Measurements from ENCODE around the gene TMEM184B. TPM values are rescaled to one million over a fixed set of nuclear protein-coding genes. Genes with fewer than 3 reads are reported as not detected.

TMEM184B gene
- polyA plus RNA-seq, 1 donor (not counting 4 experiments of a cell fraction or from before 2014, with no cell fraction given) = 18.8 TPM

GRCh38 chr22:38172832-38173640, 99.8 kb downstream of the TMEM184B start:
- peaks cover 31% of the 10 kb centered on the region for H3K4me1 ChIP-seq (ENCODE audit: control insufficient read depth, extremely low read depth, insufficient read depth, low read length)
- DNase-seq (ENCODE audit: low read depth, low spot score) = no peak
- H3K27ac ChIP-seq (ENCODE audit: control insufficient read depth, insufficient read depth, low read length) = peak overlapping the region; percentile 86
- no peaks in the 10 kb centered on the region for H3K9me3 ChIP-seq (ENCODE audit: control insufficient read depth, low read depth, low read length)
- TF ChIP-seq EZH2 (IDR thresholded peaks at IDR 0.05; ENCODE audit: low read length) = no peak
- TF ChIP-seq, protein P1, sequence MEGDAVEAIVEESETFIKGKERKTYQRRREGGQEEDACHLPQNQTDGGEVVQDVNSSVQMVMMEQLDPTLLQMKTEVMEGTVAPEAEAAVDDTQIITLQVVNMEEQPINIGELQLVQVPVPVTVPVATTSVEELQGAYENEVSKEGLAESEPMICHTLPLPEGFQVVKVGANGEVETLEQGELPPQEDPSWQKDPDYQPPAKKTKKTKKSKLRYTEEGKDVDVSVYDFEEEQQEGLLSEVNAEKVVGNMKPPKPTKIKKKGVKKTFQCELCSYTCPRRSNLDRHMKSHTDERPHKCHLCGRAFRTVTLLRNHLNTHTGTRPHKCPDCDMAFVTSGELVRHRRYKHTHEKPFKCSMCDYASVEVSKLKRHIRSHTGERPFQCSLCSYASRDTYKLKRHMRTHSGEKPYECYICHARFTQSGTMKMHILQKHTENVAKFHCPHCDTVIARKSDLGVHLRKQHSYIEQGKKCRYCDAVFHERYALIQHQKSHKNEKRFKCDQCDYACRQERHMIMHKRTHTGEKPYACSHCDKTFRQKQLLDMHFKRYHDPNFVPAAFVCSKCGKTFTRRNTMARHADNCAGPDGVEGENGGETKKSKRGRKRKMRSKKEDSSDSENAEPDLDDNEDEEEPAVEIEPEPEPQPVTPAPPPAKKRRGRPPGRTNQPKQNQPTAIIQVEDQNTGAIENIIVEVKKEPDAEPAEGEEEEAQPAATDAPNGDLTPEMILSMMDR (optimal IDR thresholded peaks at IDR 0.05 in 1 of 3, IDR thresholded peaks at IDR 0.05 in 1 of 3, conservative IDR thresholded peaks at IDR 0.05 in 1 of 3; ENCODE audit: extremely low read depth in 1 of 3, insufficient read depth in 2 of 3, low read length in 3 of 3) = no peak
- H3K27me3 ChIP-seq (ENCODE audit: control insufficient read depth, extremely low read depth, insufficient read depth, low read length) = no peaks in the 10 kb centered on the region
- peak; percentile 64 for FAIRE-seq
- no peaks in the 10 kb centered on the region for H3K9me1 ChIP-seq (ENCODE audit: control insufficient read depth, extremely low read depth, insufficient read depth, low read length)
- peak overlapping the region; percentile 38 for H2AFZ ChIP-seq (ENCODE audit: control insufficient read depth, low read length)
- no peaks in the 10 kb centered on the region for H3K36me3 ChIP-seq (ENCODE audit: control insufficient read depth in 2 of 2, extremely low read depth in 1 of 2, insufficient read depth in 2 of 2, low read length in 2 of 2)
- dilution Hi-C loops (cut with MboI; ENCODE audit: extremely low pct_ligation_motif_present, low sequenced_read_pairs) = no loop called here
- peak overlapping the region; percentile 3 for H3K4me2 ChIP-seq (ENCODE audit: control insufficient read depth, extremely low read depth, insufficient read depth, low read depth, low read length)
- peak overlapping the region; percentile 73 for H3K9ac ChIP-seq (ENCODE audit: control insufficient read depth, extremely low read depth, insufficient read depth, low read length)
- no peak overlapping the region for H3K4me3 ChIP-seq (ENCODE audit: control insufficient read depth in 2 of 3, extremely low read depth in 1 of 3, insufficient read depth in 2 of 3, low read depth in 1 of 3, low read length in 3 of 3)
- H4K20me1 ChIP-seq (ENCODE audit: control insufficient read depth, extremely low read depth, insufficient read depth, low read length) = no peaks in the 10 kb centered on the region
- no peaks in the 10 kb centered on the region for H3K79me2 ChIP-seq (ENCODE audit: control insufficient read depth, insufficient read depth, low read length)

DNA sequence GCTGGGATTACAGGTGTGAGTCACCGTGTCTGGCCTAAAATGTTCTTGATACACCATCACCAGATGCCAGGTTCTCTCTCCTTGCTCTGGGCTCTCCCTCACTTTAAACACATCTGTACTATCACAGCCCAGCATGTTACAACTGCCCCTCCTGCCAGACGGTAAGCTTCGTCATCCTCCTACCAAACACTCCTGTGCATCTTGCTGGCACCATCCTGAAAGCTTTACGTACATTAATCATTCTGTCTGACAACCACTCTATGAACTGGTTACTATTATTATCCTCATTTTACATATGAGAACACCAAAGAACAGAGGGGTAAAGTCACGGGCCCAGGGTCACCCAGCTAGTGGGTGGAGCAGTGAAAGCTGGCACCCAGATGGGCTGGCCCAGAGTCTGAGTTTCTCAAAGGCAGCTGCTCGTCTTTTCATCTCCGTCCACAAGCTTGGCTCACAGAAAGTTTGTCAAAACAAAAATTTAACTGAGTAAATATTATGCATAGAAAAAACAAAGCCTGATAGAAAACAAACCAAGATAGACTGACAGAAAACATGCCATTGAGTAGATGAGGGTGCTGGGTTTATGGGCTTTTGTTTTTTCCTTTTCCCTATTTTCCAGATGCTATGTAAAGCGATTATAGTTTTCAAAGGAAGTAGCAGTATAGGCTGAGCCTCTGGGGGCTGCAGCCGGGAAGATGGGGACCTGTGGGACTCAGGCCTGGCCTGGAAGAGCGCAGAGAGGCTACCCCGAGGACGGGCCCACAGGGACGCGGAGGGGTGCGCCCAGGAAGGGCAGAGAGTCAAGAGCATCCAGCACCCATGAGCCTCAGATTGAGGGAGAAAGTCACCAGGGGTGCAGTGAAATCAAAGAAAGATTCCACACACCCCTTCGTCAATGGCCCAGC, 100.6 kb downstream of the TMEM184B start:
- Histone ChIP-seq H3K9ac (ENCODE audit: control insufficient read depth, extremely low read depth, insufficient read depth, low read length) (peak overlapping the region; percentile 73), H3K9me1 (ENCODE audit: control insufficient read depth, extremely low read depth, insufficient read depth, low read length) (no peaks in the 10 kb centered on the region), H3K4me1 (ENCODE audit: control insufficient read depth, extremely low read depth, insufficient read depth, low read length) (peaks cover 25% of the 10 kb centered on the region), H3K9me3 (ENCODE audit: control insufficient read depth, low read depth, low read length) (no peaks in the 10 kb centered on the region), H2AFZ (ENCODE audit: control insufficient read depth, low read length) (peak overlapping the region; percentile 1), H3K4me2 (ENCODE audit: control insufficient read depth, extremely low read depth, insufficient read depth, low read depth, low read length) (peak overlapping the region; percentile 33), H4K20me1 (ENCODE audit: control insufficient read depth, extremely low read depth, insufficient read depth, low read length) (no peaks in the 10 kb centered on the region), H3K79me2 (ENCODE audit: control insufficient read depth, insufficient read depth, low read length) (no peaks in the 10 kb centered on the region), H3K27ac (ENCODE audit: control insufficient read depth, insufficient read depth, low read length) (peak overlapping the region; percentile 86), H3K36me3 (ENCODE audit: control insufficient read depth in 2 of 2, extremely low read depth in 1 of 2, insufficient read depth in 2 of 2, low read length in 2 of 2) (no peaks in the 10 kb centered on the region), H3K27me3 (ENCODE audit: control insufficient read depth, extremely low read depth, insufficient read depth, low read length) (no peaks in the 10 kb centered on the region), H3K4me3 (ENCODE audit: control insufficient read depth in 2 of 3, extremely low read depth in 1 of 3, insufficient read depth in 2 of 3, low read depth in 1 of 3, low read length in 3 of 3) (no peak overlapping the region)
- TF ChIP-seq, protein P1 (optimal IDR thresholded peaks at IDR 0.05 in 1 of 3, IDR thresholded peaks at IDR 0.05 in 1 of 3, conservative IDR thresholded peaks at IDR 0.05 in 1 of 3; ENCODE audit: extremely low read depth in 1 of 3, insufficient read depth in 2 of 3, low read length in 3 of 3) = no peak
- TF ChIP-seq EZH2 (IDR thresholded peaks at IDR 0.05; ENCODE audit: low read length) = no peak
- dilution Hi-C loops (cut with MboI; ENCODE audit: extremely low pct_ligation_motif_present, low sequenced_read_pairs) = no loop called here
- FAIRE-seq (peak; percentile 99), DNase-seq (ENCODE audit: low read depth, low spot score) (peak; percentile 90)

Data from keratinocyte (primary cell).